HG03060 (cell line): ENCODE data around the gene TGFBRAP1.
A peak's percentile ranks its signal among the peaks of the same experiment; 100 is the strongest.
"Not testable (repeated sequence)": the region's sequence is repeated elsewhere in the genome, so short reads cannot be mapped to it uniquely, and the experiment has no call there.

Experiments used
- ATAC-seq: cut with Tn5 transposase; IDR thresholded peaks from one replicate; pipeline ENCODE4 v1.9.1; 2021; ENCODE audit warnings: low read depth, moderate number of reproducible peaks; ENCODE audit not compliant: unreplicated experiment

Gene TGFBRAP1

GRCh38 chr2:105361102-105361889, 31.8 kb upstream of the TGFBRAP1 start:
- ATAC-seq: no peak

- no peak for ATAC-seq
Measured at GRCh38 chr2:105358593-105358992, 29.1 kb upstream of the TGFBRAP1 start.

- no peak for ATAC-seq
Measured at GRCh38 chr2:105357122-105357521, 27.6 kb upstream of the TGFBRAP1 start.

GRCh38 chr2:105344704-105345345, 15.3 kb upstream of the TGFBRAP1 start:
- no peak for ATAC-seq

GRCh38 chr2:105339414-105339813, 9.9 kb upstream of the TGFBRAP1 start:
- ATAC-seq: no peak

GRCh38 chr2:105338020-105338385, 8.5 kb upstream of the TGFBRAP1 start:
- peak; percentile 22 for ATAC-seq

- peak; percentile 63 for ATAC-seq
Measured at GRCh38 chr2:105337122-105338019, 7.8 kb upstream of the TGFBRAP1 start, which contains the start of gene C2orf49. C2orf49 (plus strand) TSS chr2:105337540; CDS start chr2:105337588, 48 bp downstream.

- no peak for ATAC-seq
Measured at GRCh38 chr2:105336786-105337121, 7.2 kb upstream of the TGFBRAP1 start.

GRCh38 chr2:105335469-105335868, 5.9 kb upstream of the TGFBRAP1 start:
- no peak for ATAC-seq

GRCh38 chr2:105334211-105334610, 4.7 kb upstream of the TGFBRAP1 start:
- ATAC-seq: no peak

GRCh38 chr2:105330681-105331375, 1.3 kb upstream of the TGFBRAP1 start:
- ATAC-seq: no peak

GRCh38 chr2:105329197-105329554, 359 bp downstream of the TGFBRAP1 start:
- ATAC-seq: no peak

GRCh38 chr2:105328281-105329196, 996 bp downstream of the TGFBRAP1 start:
- no peak for ATAC-seq

GRCh38 chr2:105327690-105328089, 1.8 kb downstream of the TGFBRAP1 start:
- ATAC-seq: no peak

- not testable (repeated sequence) for ATAC-seq
Measured at GRCh38 chr2:105327271-105327670, 2.3 kb downstream of the TGFBRAP1 start.

- ATAC-seq: no peak
Measured at GRCh38 chr2:105325389-105325963, 4.1 kb downstream of the TGFBRAP1 start.

- ATAC-seq: no peak
Measured at GRCh38 chr2:105324732-105325131, 4.8 kb downstream of the TGFBRAP1 start.

GRCh38 chr2:105324101-105324500, 5.4 kb downstream of the TGFBRAP1 start:
- ATAC-seq: no peak

- no peak for ATAC-seq
Measured at GRCh38 chr2:105323111-105323510, 6.4 kb downstream of the TGFBRAP1 start.
